ENCODE data around the gene ATRN.

DNA sequence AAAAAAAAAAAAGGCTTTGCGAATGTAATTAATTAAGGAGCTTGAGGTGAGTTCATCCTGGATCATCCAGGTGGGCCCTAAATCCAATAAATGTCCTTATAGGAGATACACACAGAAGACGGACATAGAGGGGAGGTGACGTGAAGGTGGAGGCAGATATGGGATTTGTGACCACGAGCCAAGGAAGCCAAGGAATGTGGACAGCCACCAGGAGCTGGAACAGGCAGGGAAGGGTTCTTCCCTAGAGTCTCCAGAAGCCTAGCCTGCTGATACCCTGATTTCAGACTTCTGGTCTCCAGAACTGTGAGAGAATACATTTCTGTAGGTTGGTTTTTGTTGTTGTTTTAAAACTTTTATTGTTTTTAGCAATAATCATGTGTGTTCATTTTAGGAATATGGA is 6.7 kb upstream of the ATRN start:
- TF ChIP-seq, protein P1, sequence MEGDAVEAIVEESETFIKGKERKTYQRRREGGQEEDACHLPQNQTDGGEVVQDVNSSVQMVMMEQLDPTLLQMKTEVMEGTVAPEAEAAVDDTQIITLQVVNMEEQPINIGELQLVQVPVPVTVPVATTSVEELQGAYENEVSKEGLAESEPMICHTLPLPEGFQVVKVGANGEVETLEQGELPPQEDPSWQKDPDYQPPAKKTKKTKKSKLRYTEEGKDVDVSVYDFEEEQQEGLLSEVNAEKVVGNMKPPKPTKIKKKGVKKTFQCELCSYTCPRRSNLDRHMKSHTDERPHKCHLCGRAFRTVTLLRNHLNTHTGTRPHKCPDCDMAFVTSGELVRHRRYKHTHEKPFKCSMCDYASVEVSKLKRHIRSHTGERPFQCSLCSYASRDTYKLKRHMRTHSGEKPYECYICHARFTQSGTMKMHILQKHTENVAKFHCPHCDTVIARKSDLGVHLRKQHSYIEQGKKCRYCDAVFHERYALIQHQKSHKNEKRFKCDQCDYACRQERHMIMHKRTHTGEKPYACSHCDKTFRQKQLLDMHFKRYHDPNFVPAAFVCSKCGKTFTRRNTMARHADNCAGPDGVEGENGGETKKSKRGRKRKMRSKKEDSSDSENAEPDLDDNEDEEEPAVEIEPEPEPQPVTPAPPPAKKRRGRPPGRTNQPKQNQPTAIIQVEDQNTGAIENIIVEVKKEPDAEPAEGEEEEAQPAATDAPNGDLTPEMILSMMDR (IDR thresholded peaks at IDR 0.05): no peak
- TF ChIP-seq POLR2A (IDR thresholded peaks at IDR 0.05): no peak
